Activated B cell treated with CpG ODN at 0.5 μM for 24 hours (primary cell): ENCODE results near the gene SLC25A6. TPM values are rescaled to one million over a fixed set of nuclear protein-coding genes. Genes with fewer than 3 reads are reported as not detected.
"Not testable (repeated sequence)": the region's sequence is repeated elsewhere in the genome, so short reads cannot be mapped to it uniquely, and the experiment has no call there.

Experiments
- ATAC-seq: fragments of 200-7000 bp; cut with Tn5 transposase; one replicate; pipeline ENCODE4 v1.10.0; 2021; ENCODE audit warnings: low read depth, mild to moderate bottlenecking, moderate library complexity
- CTCF ChIA-PET: fragments of 350-600 bp; sonication (Branson Sonifier 250); formaldehyde crosslinking; loops from one replicate; lab custom pipeline; 2021; ENCODE audit warnings: antibody characterized with exemption; lab: Charles Lee
- POLR2A ChIA-PET: fragments of 350-600 bp; sonication (Branson Sonifier 250); formaldehyde crosslinking; loops from one replicate; lab custom pipeline; 2021; ENCODE audit warnings: antibody characterized with exemption; lab: Charles Lee
- DNase-seq: peaks from one replicate; pipeline ENCODE4 v3.0.0; 2022
- H3K27ac Mint-ChIP-seq: one replicate; pipeline ENCODE4 v1.8.0; 2020; ENCODE audit warnings: mixed read lengths
- H3K27me3 Mint-ChIP-seq: one replicate; pipeline ENCODE4 v1.8.0; 2021; ENCODE audit warnings: mixed read lengths
- H3K36me3 Mint-ChIP-seq: one replicate; pipeline ENCODE4 v1.8.0; 2021; ENCODE audit warnings: low read depth, mixed read lengths
- H3K4me1 Mint-ChIP-seq: one replicate; pipeline ENCODE4 v1.8.0; 2021; ENCODE audit warnings: mixed read lengths
- H3K4me3 Mint-ChIP-seq: one replicate; pipeline ENCODE4 v1.8.0; 2020; ENCODE audit warnings: mild to moderate bottlenecking, mixed read lengths
- H3K9me3 Mint-ChIP-seq: one replicate; pipeline ENCODE4 v1.8.0; 2020; ENCODE audit warnings: mixed read lengths
- intact Hi-C: fragments of 100-400 bp; cut with micrococcal nuclease; formaldehyde crosslinking; loops from one replicate; pipeline ENCODE4 v1.15.1; 2024
- total RNA-seq: library from RNA; stranded (reverse); gene quantifications from 2 replicates; pipeline ENCODE4 v1.2.3, GENCODE V29; 2022
- TF ChIP-seq, protein P1 (sequence below): fragments of 200-600 bp; IDR thresholded peaks from one replicate; pipeline ENCODE4 v1.8.0; 2022; ENCODE audit warnings: antibody characterized with exemption, mild to moderate bottlenecking

SLC25A6 gene
- total RNA-seq, 1 donor from 2014 or later, result 436 TPM

DNA sequence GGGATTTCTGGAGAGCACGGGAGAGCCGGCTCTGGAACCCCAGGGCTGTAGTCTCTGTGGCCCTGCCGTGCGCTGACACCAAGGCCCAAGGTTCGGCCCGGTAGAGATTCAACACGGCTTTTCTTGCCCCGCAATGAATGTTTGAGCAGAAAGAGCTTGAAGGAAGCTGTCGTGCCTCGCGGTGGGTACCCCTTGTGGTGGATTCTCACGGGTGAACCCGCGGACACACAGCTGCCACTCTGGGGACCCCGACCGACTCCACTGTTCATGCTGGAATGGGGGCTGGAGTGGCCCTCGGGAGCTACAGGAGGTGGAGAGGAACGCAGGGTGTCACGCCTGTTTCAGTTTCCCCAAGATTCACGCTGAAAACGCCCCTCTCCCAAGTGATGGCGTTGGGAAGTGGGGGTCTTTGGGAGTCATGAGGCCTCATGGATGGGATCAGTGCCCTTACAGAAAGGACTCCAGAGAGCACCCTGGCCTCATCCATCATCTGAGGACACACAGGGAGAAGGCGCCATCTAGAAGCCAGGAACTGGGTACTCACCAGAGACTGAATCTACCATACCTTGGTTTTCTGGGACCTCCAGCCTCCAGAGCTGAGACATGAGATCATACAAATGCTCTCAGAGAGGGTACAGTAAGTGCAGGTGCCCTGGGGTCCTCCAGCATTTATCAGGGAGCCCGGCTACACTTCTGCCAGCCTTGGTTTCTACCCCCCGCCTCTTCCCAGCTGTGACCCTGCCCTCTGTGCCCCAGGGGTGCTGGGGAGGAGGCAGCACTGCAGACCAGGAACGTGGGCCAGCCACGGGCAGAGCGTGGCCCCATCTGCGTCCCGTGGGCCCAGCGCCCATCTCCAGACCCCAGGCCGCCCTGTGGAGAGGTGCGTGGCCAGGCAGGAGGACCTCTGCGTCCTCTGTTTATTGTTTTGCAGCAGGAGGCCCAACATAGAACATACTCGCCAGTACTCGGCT, 6.4 kb downstream of the SLC25A6 start:
- peaks cover 79% of the 10 kb centered on the region for H3K36me3 Mint-ChIP-seq
- POLR2A ChIA-PET, result no interaction called here
- no peak overlapping the region for H3K27ac Mint-ChIP-seq
- TF ChIP-seq, protein P1, sequence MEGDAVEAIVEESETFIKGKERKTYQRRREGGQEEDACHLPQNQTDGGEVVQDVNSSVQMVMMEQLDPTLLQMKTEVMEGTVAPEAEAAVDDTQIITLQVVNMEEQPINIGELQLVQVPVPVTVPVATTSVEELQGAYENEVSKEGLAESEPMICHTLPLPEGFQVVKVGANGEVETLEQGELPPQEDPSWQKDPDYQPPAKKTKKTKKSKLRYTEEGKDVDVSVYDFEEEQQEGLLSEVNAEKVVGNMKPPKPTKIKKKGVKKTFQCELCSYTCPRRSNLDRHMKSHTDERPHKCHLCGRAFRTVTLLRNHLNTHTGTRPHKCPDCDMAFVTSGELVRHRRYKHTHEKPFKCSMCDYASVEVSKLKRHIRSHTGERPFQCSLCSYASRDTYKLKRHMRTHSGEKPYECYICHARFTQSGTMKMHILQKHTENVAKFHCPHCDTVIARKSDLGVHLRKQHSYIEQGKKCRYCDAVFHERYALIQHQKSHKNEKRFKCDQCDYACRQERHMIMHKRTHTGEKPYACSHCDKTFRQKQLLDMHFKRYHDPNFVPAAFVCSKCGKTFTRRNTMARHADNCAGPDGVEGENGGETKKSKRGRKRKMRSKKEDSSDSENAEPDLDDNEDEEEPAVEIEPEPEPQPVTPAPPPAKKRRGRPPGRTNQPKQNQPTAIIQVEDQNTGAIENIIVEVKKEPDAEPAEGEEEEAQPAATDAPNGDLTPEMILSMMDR, result no peak
- intact Hi-C loops, result no loop called here
- CTCF ChIA-PET, result no interaction called here
- no peak for DNase-seq
- peaks cover 27% of the 10 kb centered on the region for H3K4me1 Mint-ChIP-seq
- no peaks in the 10 kb centered on the region for H3K9me3 Mint-ChIP-seq
- H3K27me3 Mint-ChIP-seq, result no peaks in the 10 kb centered on the region
- peak; percentile 13 for ATAC-seq
- H3K4me3 Mint-ChIP-seq, result no peak overlapping the region

DNA sequence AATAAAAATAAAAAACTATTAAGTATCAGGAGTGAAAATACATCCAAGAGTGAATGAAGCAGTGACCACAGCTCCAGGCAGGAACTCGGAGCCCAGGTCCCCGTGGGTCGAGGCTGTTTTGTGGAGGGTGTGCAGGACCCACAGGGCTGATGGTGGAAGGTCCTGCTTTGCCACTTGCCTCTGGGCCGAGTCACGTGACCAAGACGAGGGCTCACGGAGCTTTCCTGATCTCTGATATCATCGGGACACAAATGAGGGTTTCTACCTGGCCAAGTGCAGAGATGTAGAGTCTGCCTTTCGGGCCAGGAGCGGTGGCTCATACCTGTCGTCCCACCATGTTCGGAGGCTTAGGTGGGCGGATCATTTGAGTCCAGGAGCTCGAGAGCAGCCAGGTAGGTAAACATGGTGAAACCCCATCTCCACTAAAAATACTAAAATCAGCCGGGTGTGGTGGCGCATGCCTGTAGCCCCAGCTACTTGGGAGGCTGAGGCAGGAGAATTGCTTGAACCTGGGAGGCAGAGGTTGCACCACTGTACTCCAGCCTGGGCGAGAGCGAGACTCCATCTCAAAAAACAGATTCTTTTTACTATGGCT, 7.2 kb downstream of the SLC25A6 start:
- no peak overlapping the region for H3K27ac Mint-ChIP-seq
- peaks cover 24% of the 10 kb centered on the region for H3K4me1 Mint-ChIP-seq
- no peak overlapping the region for H3K4me3 Mint-ChIP-seq
- CTCF ChIA-PET, result no interaction called here
- ATAC-seq, result no peak
- no peaks in the 10 kb centered on the region for H3K27me3 Mint-ChIP-seq
- TF ChIP-seq, protein P1, result no peak
- H3K36me3 Mint-ChIP-seq, result peaks cover 72% of the 10 kb centered on the region
- POLR2A ChIA-PET, result no interaction called here
- intact Hi-C loops, result no loop called here
- no peak for DNase-seq
- no peaks in the 10 kb centered on the region for H3K9me3 Mint-ChIP-seq

DNA sequence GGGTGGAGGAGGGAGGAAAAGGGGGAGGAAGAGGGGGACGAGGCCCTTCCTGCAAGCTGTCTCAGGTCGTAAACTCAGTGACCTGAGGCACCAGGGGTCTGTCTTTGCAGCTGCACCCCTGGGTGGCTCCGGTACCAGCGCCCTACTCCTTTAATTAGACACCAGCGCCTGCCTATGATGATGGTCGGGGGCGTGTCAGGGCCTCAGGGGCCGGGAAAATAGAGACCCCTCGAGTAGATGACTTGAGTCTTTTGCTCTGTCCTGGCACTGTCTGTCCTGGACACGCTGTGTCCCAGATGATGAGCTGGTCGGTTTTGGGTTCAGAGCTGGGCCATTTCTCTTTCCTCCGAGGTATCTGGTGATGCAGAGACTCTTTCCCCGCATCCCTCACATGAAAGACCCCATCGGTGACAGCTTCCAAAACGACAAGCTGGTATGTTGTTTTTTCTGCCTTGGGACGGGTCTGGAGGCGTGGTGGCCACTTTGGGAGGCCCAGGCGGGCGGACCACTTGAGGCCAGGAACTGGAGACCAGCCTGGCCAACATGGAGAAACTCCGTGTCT, 11.2 kb downstream of the SLC25A6 start:
- Mint-ChIP-seq H3K4me3 (no peak overlapping the region), H3K9me3 (no peaks in the 10 kb centered on the region), H3K27me3 (no peaks in the 10 kb centered on the region), H3K36me3 (peaks cover 35% of the 10 kb centered on the region), H3K4me1 (peaks cover 4% of the 10 kb centered on the region), H3K27ac (peak overlapping the region; percentile 4)
- POLR2A ChIA-PET, result no interaction called here
- ATAC-seq (no peak), DNase-seq (no peak)
- intact Hi-C loops, result no loop called here
- TF ChIP-seq, protein P1, result no peak
- CTCF ChIA-PET, result no interaction called here

DNA sequence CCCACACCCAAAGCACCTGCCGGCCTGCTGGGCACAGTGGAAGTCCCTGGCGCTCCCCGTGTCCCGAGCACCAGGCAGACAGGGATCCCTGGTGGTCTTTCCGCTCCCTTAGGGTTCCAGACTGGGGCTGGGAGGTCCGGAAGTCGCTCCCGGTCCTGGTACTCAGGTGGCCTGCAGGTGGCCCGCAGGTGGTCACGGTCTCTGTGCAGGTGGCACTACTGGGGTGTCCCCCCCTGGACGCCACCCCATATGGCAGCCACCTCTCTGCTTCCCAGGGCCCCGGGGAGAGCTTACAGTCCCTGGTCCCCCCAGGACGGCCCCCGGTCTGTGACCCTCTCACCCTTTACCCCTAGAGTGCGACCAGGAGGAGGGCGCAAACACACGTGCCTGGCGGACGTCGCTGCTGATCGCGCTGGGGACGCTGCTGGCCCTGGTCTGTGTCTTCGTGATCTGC, 13.6 kb downstream of the SLC25A6 start:
- DNase-seq, result no peak
- POLR2A ChIA-PET, result no interaction called here
- CTCF ChIA-PET, result no interaction called here
- peaks cover 12% of the 10 kb centered on the region for H3K36me3 Mint-ChIP-seq
- H3K27ac Mint-ChIP-seq, result no peak overlapping the region
- TF ChIP-seq, protein P1, result no peak
- intact Hi-C loops, result no loop called here
- H3K4me3 Mint-ChIP-seq, result no peak overlapping the region
- H3K27me3 Mint-ChIP-seq, result no peaks in the 10 kb centered on the region
- peaks cover 4% of the 10 kb centered on the region for H3K4me1 Mint-ChIP-seq
- no peak for ATAC-seq
- no peaks in the 10 kb centered on the region for H3K9me3 Mint-ChIP-seq

DNA sequence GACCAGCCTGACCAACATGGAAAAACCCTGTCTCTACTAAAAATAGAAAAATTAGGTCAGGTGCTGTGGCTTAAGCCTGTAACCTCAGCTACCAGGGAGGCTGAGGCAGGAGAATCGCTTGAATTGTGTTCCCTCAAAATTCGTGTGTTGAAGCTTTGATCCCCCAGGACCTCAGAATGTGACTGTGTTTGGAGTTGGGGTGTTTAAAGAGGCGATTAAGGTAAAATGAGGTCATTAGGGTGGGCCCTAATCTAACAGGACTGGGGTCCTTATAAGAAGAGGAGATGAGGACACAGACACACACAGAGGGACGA, 23.6 kb downstream of the SLC25A6 start:
- Mint-ChIP-seq H3K4me1 (no peaks in the 10 kb centered on the region), H3K9me3 (no peaks in the 10 kb centered on the region), H3K36me3 (peaks cover 10% of the 10 kb centered on the region), H3K4me3 (no peak overlapping the region), H3K27me3 (no peaks in the 10 kb centered on the region), H3K27ac (no peak overlapping the region)
- TF ChIP-seq, protein P1, result no peak
- DNase-seq (no peak), ATAC-seq (no peak)
- intact Hi-C loops, result no loop called here
- ChIA-PET CTCF (no interaction called here), POLR2A (no interaction called here)

DNA sequence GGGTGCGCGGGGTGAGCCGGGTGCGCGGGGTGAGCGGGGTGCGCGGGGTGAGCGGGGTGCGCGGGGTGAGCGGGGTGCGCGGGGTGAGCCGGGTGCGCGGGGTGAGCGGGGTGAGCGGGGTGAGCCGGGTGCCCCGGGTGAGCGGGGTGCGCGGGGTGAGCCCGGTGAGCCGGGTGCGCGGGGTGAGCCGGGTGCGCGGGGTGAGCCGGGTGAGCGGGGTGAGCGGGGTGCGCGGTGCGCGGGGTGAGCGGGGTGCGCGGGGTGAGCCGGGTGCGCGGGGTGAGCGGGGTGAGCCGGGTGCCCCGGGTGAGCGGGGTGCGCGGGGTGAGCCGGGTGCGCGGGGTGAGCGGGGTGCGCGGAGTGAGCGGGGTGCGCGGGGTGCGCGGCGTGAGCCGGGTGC, 25.6 kb downstream of the SLC25A6 start:
- intact Hi-C loops, CTCF ChIA-PET, POLR2A ChIA-PET: not testable (repeated sequence)

More for the DNA sequence above, 25.6 kb downstream of the SLC25A6 start:
- H3K27ac Mint-ChIP-seq, ATAC-seq, H3K4me3 Mint-ChIP-seq, H3K9me3 Mint-ChIP-seq, DNase-seq, H3K27me3 Mint-ChIP-seq, H3K4me1 Mint-ChIP-seq: not testable (repeated sequence)
- H3K36me3 Mint-ChIP-seq, result peaks cover 19% of the 10 kb centered on the region
